Stimulated activated CD4-positive, alpha-beta T cell treated with anti-CD3 and anti-CD28 coated beads, Interleukin-15, amount 100 ng/mL, for 24 hours (primary cell): ENCODE data around the gene ACOX1.
A peak's percentile ranks its signal among the peaks of the same experiment; 100 is the strongest.

Experiments used
- DNase-seq: peaks from one replicate; pipeline ENCODE4 v3.0.0-alpha.2; 2020

ACOX1 gene

DNA sequence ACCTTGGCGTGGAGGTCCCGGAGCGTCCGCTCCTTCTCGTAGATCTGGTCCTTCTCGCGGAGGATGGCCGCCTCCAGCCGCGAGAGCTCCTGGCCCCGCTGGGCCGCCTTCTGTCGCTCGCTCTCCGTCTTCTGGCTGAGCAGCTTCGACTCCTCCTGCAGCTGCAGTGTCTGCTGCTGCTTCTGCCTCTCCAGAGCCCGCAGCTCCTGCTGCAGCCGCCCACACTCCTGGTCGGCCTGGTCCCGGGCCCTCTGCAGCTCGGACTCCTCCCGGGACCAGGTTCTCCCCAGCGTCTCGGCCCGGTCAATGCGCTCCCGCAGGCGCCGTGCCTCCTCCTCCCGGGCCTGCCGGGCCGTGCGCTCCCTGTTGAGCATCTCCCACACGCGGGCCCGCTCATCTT, 29.2 kb upstream of the ACOX1 start:
- DNase-seq = no peak

- no peak for DNase-seq
Observed at GRCh38 chr17:76007850-76008165, 28.8 kb upstream of the ACOX1 start.

- DNase-seq = no peak
Observed at GRCh38 chr17:76007131-76007849, 28.3 kb upstream of the ACOX1 start.

GRCh38 chr17:76005263-76006149, 26.5 kb upstream of the ACOX1 start:
- peak; percentile 89 for DNase-seq

GRCh38 chr17:76004750-76005262, 25.8 kb upstream of the ACOX1 start:
- DNase-seq = no peak

DNA sequence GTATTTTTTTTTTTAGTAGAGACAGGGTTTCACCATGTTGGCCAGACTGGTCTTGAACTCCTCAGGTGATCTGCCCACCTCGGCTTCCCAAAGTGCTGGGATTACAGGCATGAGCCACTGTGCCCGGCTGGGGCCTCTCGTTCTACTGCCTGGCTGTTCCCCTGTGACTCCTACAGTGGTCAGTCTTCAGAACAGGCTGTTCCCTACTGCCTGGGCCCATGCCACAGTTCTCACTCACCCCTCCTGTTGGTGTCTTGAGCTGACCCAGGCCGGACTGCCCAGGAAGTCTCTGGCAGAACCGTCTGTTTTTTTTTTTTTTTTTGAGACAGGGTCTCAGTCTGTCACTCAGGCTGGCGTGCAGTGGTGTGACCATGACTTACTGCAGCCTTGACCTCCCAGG, 24.9 kb upstream of the ACOX1 start:
- no peak for DNase-seq

DNA sequence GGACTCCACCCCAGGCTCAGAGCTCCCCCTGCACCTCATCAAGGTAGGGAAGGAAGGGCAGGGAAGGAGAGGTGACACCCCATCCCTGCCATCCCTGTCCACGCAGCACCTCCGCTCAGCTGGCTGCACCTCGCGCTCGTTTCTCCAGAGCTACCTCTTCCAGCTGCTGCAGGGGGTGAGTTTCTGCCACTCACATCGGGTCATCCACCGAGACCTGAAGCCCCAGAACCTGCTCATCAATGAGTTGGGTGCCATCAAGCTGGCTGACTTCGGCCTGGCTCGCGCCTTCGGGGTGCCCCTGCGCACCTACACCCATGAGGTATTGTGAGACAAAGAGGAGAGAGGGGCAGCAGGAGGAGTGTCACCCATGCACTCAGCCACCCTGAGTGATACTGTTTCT, 23.1 kb upstream of the ACOX1 start:
- no peak for DNase-seq

DNA sequence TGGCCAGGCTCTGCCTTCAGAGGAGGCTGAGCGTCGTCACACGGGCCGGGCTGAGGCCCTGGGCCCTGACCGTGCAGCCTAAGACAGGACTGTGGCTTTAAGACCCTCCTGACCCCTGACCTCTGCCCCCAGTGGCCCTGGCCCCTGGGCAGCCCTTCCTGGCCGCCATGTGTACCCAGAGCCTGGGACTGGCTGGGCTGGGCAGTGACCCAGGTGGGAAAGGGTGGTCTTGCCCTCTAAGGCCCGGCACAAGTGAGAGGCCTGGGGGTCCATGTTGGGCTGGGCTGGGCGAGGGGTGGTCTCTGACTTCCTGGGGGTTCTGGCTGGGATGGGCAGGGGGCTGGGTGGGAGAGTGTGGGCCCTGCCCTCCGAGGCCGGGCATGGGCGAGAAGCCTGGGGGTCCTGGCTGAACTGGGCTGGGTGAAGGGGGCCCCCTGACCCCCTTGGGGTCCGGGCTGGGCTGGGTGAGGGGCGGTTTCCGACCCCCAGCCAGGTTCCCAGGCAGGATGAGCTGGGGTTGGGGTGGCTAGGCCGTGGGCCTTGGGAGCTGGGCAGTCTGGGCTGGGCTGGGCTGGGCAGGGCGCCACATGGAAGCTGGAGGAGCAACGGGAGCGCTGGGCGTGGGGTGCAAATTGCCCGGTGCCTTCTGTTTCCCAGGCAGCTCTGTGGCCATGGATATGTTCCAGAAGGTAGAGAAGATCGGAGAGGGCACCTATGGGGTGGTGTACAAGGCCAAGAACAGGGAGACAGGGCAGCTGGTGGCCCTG, 22.0 kb upstream of the ACOX1 start, which contains the start of gene CDK3:
Gene CDK3 (plus strand): TSS at position 101 of the 767 bp plus-strand sequence. CDS start 571 bp downstream, at position 672.
- DNase-seq = no peak

DNA sequence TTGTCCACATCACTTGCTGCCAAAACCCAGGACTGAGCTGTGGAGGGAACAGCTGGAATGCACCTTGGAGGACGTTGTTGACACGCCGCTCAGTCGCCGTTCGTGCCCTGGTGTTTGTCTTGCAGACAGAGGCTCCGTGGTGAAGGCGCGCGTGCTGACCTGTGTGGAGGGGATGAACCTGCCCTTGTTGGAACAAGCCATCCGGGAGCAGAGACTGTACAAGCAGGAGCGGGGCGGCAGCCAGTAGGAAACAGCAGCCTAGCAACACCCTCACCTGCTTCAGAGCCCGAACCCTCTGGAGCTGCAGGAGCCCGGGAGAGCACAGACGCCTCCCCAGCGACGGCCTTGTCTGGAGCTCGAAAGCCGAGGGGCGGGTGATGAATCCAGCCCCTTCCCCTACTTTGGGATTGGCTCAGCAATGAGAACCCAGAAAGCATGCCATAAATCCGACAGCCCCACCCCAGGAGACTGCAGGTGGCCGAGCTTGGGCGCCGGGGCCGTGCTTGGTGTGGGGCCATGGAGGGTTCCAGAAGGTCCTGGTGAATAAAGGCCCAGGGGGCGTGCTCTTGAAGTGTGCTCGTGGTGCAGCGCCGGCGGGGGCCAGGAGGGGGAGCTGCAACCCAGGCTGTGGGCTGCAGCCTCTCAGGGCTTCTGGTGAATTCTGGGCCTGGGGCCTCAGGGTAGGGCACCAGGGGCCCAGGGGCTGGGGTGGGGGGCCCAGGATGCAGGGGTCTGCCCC, 21.2 kb upstream of the ACOX1 start:
- DNase-seq = peak; percentile 77

GRCh38 chr17:75998327-75998795, 19.4 kb upstream of the ACOX1 start:
- no peak for DNase-seq

- DNase-seq = peak; percentile 66
Observed at GRCh38 chr17:75996665-75997590, 18.0 kb upstream of the ACOX1 start.

GRCh38 chr17:75995385-75995925, 16.5 kb upstream of the ACOX1 start:
- no peak for DNase-seq

- no peak for DNase-seq
Observed at GRCh38 chr17:75994802-75995370, 15.9 kb upstream of the ACOX1 start.

GRCh38 chr17:75991396-75991795, 12.4 kb upstream of the ACOX1 start:
- DNase-seq = no peak

DNA sequence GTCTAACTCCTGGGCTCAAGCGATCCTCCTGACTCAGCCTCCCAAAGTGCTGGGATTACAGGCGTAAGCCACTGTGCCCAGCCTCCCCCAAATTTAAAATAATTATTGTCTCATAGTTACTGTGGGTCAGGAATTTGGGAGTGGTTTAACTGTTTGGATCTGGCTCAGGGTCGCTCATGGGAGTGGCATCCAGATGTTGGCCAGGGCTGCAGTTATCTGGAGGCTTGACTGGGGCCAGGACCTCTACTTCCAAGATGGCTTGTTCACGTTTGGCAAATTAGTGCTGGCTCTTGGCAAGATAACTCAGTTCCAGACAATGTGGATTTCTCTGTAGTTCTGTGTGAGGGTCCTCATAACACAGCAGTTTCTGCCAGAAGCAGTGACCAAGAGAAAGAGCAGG, 8.1 kb upstream of the ACOX1 start:
- no peak for DNase-seq

DNA sequence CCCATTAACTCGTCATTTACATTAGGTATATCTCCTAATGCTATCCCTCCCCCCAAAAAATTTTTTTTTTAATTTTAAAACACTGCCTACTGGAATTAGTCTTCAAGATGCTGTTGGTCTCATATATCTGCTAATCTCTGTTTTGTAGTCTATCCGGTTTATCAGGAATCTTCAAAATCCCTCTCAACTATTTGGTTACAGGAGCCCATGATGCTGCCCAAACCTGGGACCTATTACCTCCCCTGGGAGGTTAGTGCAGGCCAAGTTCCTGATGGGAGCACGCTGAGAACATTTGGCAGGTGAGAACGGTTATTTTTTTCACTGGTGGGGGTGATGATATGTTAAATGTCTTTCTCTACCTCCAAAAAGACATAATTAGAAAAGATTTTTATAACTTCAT, 7.0 kb upstream of the ACOX1 start:
- no peak for DNase-seq

DNA sequence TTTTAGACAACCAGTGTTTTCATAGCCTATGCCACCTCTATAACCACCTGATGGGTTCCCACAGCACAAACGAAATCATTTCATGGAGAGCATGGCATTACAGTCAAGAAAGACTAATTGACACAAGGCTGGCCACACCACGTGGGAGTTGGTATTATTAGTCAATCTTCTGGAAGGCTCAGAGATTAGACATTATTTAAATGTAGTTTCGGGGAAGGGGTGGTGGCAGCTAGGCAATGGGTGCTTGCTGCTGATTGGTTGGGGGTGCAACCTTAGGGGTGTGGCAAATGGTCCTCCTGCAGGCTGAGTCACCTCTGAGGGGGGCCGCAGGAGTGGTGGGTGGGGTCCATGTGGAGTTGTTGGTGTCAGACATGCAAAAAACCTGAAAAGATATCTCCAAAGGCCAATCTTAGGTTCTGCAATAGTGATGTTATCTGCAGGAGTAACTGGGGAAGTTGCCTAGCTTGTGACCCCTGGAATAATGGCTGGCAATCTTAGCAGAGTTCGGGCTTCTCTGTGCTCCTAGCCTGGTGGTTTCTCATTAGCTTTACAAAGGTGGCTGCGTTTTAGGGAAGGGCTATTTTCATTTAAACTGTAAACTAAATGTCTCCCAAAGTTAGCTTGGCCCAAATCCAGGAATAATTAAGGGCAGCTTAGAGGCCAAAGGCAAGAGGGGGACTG, 4.7 kb upstream of the ACOX1 start:
- no peak for DNase-seq

- DNase-seq = no peak
Observed at GRCh38 chr17:75981019-75981615, 2.2 kb upstream of the ACOX1 start.

DNA sequence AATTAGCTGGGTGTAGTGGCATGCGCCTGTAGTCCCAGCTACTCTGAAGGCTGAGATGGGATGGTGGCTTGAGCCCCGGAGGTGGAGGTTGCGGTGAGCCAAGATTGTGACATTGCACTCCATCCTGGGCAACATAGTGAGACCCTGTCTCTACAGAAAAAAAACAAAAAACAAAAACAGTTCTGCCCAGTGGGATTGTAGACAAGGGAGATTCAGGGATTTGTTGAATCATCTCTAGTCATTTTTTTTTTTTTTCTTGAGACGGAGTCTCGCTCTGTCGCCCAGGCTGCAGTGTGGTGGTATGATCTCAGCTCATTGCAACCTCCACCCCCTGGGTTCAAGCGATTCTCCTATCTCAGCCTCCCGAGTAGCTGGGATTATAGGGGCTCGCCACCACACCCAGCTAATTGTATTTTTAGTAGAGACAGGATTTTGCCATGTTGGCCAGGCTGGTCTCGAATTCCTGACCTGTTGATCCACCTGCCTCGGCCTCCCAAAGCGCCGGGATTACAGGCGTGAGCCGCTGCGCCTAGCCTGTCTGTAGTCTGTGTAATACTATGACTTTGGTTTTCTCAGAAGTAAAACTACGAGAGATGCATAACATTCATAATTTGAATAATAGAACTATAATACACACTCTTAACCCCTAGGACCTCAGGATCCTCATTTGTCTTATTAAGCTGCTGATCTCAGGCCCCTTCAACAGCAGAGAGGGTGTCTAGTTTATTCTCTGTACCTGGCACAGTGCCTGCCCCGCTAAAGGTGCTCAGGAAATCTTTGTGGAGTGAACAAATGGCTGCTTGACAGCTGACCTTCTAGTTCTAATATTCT, 1.4 kb upstream of the ACOX1 start:
- no peak for DNase-seq
